ENCODE results near the gene DCLK3.

DCLK3 gene

GRCh38 chr3:36762918-36763849 lies 1.2 kb downstream of the DCLK3 start:
- no peak for TF ChIP-seq CTCF (IDR thresholded peaks at IDR 0.05; ENCODE audit: low read depth, low read length, missing control alignments)
- H3K36me3 ChIP-seq (replicated peaks) = no peaks in the 10 kb centered on the region
- H3K27ac ChIP-seq = no peak overlapping the region
- H3K27me3 ChIP-seq (replicated peaks) = peaks cover 37% of the 10 kb centered on the region
- no peak for DNase-seq
- no peak overlapping the region for H3K4me3 ChIP-seq (ENCODE audit: low read depth, low read length)
- in situ Hi-C loops (cut with HindIII; ENCODE audit: low pct_ligation_motif_present, low sequenced_read_pairs) = no loop called here

- in situ Hi-C loops (cut with HindIII; ENCODE audit: low pct_ligation_motif_present, low sequenced_read_pairs) = no loop called here
- no peak for TF ChIP-seq CTCF (IDR thresholded peaks at IDR 0.05; ENCODE audit: low read depth, low read length, missing control alignments)
Observed at GRCh38 chr3:36761779-36762178, 2.6 kb downstream of the DCLK3 start.

GRCh38 chr3:36756269-36756668 lies 8.1 kb downstream of the DCLK3 start:
- TF ChIP-seq CTCF (IDR thresholded peaks at IDR 0.05; ENCODE audit: low read depth, low read length, missing control alignments) = no peak
- Histone ChIP-seq H3K27me3 (replicated peaks) (no peaks in the 10 kb centered on the region), H3K4me3 (ENCODE audit: low read depth, low read length) (no peak overlapping the region), H3K36me3 (replicated peaks) (no peaks in the 10 kb centered on the region), H3K27ac (no peak overlapping the region)
- no peak for DNase-seq
- in situ Hi-C loops (cut with HindIII; ENCODE audit: low pct_ligation_motif_present, low sequenced_read_pairs) = no loop called here

More at GRCh38 chr3:36761779-36762178, 2.6 kb downstream of the DCLK3 start:
- H3K27ac ChIP-seq = no peak overlapping the region
- peaks cover 37% of the 10 kb centered on the region for H3K27me3 ChIP-seq (replicated peaks)
- DNase-seq = no peak
- H3K36me3 ChIP-seq (replicated peaks) = no peaks in the 10 kb centered on the region
- H3K4me3 ChIP-seq (ENCODE audit: low read depth, low read length) = no peak overlapping the region

- H3K4me3 ChIP-seq (ENCODE audit: low read depth, low read length) = no peak overlapping the region
- no peak for DNase-seq
- no peaks in the 10 kb centered on the region for H3K36me3 ChIP-seq (replicated peaks)
- H3K27ac ChIP-seq = no peak overlapping the region
- in situ Hi-C loops (cut with HindIII; ENCODE audit: low pct_ligation_motif_present, low sequenced_read_pairs) = no loop called here
- no peaks in the 10 kb centered on the region for H3K27me3 ChIP-seq (replicated peaks)
- TF ChIP-seq CTCF (IDR thresholded peaks at IDR 0.05; ENCODE audit: low read depth, low read length, missing control alignments) = no peak
Observed at GRCh38 chr3:36751326-36751725, 13.0 kb downstream of the DCLK3 start.

- DNase-seq = no peak
- no peaks in the 10 kb centered on the region for H3K36me3 ChIP-seq (replicated peaks)
- no peaks in the 10 kb centered on the region for H3K27me3 ChIP-seq (replicated peaks)
- in situ Hi-C loops (cut with HindIII; ENCODE audit: low pct_ligation_motif_present, low sequenced_read_pairs) = no loop called here
- TF ChIP-seq CTCF (IDR thresholded peaks at IDR 0.05; ENCODE audit: low read depth, low read length, missing control alignments) = no peak
- no peak overlapping the region for H3K27ac ChIP-seq
- no peak overlapping the region for H3K4me3 ChIP-seq (ENCODE audit: low read depth, low read length)
Observed at GRCh38 chr3:36750737-36751136, 13.6 kb downstream of the DCLK3 start.
